T-helper 1 cell (primary cell): ENCODE data around the gene SLC22A4.

Source experiments
- DNase-seq, 5 donors: peaks; one replicate each; pipeline ENCODE4 v3.0.0-alpha.2; 2012 to 2020
- total RNA-seq, 4 donors: gene quantifications; one replicate each; lab custom pipeline; 2026; lab: John Stamatoyannopoulos, UW

The SLC22A4 gene
- 0 to 0.71 (median 0.36) reads per million in 4 donors for total RNA-seq

- DNase-seq = peak; percentile 38 to 58 (median 51)
Measured at GRCh38 chr5:132293992-132294727, at the start of gene SLC22A4. SLC22A4 (plus strand) TSS chr5:132294394; CDS start chr5:132294617, 223 bp downstream.

DNA sequence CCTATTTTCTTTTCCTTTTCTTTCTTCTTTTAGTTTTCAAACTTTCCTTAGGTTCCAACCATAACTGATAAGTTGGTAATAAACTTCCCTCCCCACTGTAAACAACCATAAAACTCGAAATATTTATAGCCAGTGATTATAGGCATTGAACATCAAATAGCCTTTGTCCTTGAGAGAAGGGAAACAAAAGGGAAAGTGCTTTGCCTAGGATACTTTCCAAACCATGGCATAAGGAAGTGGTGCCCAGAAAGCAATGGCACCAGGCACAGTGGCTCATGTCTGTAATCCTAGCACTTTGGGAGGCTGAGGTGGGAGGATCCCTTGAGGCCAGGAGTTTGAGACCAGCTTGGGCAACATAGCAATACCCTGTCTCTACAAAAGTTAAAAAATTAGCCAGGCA is 48.6 kb upstream of the SLC22A4 start:
- DNase-seq = no peak

DNA sequence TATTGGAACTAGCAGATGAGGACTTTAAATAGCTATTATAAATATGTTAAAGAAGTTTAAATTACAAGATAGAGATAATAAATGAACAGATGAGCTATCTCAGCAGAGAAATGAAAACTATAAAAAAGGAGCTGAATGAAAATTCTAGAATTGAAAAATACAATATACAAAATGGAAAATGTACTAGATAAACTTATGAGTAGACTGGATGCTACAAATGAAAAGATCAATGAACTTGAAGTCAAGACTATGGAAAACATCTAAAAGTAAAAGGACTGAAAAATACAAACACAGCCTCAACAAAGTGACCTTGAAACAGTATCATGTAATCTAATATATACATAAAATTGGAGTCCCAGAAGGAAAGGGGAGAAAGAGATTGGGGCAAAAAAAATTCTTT is 47.4 kb upstream of the SLC22A4 start:
- DNase-seq = no peak

DNA sequence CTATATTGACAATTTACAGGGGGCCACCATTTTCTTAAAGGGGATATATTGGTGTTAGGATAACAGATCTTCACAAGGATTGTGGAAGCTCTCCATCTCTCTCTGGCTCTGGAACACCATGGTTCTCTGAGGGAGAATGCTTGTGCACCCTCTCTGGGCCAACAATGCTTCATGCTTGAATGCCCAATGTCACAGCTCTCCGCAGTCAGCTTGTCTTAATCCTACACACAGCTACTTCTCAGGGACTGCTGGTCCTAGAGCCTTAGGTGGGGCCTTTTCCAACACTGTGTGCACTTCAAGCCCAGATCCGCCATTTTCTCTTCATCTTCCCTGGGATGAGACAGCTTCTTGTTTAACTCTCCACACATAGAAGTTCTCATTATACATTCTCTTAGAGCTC is 43.6 kb upstream of the SLC22A4 start:
- no peak for DNase-seq

GRCh38 chr5:132251220-132251725 is 42.9 kb upstream of the SLC22A4 start:
- DNase-seq = no peak

DNA sequence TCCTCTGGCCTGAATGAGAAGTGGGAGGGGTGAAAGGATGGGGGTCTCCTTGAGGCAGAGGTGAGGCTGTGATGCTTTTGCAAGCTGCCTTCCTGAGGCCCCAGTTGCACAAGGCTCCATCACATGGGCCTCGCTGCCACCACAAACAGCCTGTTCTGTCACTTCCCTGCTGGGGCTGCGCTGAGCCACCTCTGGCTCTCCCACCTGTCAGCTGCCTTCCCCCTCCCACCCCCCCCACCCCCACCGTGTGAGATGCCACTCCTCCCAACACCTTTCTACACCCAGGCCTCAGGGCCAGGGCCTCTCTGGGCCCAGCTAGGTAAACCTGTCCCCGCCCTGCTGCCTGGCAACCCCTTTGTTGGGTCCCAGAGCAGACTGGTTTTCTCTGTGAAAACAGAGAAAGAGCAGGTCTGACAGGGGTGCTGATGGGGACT is 41.2 kb upstream of the SLC22A4 start:
- DNase-seq = no peak

- DNase-seq = no peak
Measured at GRCh38 chr5:132253452-132254320, 40.5 kb upstream of the SLC22A4 start.

- DNase-seq = no peak
Measured at GRCh38 chr5:132254321-132254977, 39.7 kb upstream of the SLC22A4 start.

- no peak for DNase-seq
Measured at GRCh38 chr5:132256086-132256782, 38.0 kb upstream of the SLC22A4 start.

DNA sequence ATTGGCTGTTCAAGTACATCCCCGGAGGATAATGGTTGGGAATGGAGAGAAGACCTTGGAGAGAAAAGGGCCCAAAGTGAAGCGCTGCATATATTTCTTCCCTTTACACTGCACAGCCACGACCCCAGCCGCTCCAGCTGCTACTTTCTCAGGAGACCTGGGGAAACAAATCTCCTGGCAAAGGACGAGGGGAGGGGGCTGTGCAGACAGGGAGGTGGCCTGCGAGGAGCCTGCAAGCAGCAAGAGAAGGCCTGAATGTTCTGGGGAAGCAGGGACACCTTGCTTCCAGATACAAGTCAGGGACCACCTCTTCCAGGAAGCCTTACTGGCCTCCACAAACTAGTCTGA is 37.4 kb upstream of the SLC22A4 start:
- no peak for DNase-seq

GRCh38 chr5:132257131-132258101 is 36.8 kb upstream of the SLC22A4 start, which contains the start of gene PDLIM4:
PDLIM4 (plus strand) TSS chr5:132257696; CDS start chr5:132257735, 39 bp downstream.
- no peak for DNase-seq

DNA sequence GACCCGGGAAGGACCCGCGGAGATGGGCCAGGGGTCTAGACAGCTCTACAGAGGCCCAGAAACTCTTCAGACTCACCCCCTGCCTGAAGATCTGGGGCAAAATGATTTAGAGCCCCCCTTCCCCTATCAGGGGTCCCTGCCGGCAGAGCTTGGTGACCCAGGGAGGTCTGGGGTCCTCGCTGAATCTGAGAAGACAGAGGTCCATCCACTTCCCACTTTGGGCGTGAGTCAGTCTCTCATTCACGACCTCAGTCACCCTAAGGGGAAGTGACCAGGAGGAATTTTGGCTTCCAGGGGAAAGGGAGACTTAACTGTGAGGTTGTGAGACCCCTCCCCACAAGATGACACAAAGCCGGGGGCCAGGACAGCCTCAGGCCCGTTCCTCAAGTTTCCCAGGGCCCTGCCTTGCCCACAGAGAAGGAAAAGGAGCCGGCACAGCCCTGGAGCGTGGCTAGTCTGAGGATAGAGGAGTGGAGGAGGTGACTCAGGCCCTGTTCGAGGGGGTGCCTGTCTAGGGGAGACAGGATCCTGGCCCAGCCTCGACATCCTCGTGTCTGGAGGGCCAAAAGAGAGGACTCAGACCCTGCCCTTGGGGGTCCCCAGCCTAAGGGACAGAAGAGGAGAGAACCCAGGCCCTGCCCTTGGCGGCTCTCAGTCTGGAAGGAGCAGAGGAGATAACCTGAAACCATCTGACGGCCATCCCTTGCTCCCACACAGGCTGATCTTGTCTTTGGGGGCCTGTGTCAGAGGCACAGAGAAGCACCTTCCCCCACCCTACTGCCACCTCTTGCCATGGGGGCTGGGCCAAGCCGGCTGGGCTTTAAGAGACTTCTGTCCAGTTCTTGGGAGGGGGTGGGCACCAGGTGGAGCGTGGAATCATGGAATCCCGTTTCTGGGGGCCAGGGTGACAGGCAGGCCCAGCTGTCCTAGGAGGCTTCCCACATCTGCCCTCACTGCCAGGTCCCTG is 35.8 kb upstream of the SLC22A4 start:
- DNase-seq = no peak

DNA sequence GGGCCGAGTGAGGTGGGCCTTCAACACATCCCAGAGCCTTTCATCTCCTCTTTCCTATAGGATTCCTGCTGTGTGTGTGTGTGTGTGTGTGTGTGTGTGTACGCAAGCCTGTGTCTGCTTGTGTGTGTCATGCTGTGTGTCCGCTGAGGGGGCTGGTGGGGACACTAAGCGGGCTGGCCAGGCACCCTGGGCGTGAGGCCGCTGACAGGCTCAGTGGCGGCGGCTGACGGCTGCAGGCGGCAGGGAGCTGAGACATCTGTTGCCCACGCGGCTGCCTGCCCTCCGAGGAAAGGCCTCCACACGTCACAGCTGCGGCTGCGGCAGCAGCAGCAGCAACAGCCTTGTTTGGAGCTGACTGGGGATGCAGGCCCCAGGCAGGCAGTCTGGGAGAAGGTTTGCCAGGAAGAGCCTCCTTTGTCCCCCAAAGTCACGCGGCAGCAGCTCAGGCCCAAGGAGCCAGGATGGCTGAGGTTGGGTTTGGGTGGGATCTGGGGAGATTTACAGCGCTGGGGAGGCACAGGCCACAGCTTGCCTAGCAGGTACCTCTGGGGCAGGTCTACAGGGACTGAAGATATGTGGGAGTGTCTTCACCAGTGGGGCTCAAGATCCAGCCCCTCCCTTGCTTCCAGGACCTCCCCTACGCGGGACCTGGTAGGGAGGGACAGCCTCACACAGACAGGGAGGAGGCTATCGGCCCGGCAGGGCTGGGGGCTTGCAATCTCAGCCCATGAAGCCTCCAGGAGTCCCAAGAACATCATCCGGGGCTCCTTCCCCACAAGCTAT is 34.9 kb upstream of the SLC22A4 start:
- no peak for DNase-seq

- DNase-seq = no peak
Measured at GRCh38 chr5:132260051-132260450, 34.1 kb upstream of the SLC22A4 start.

DNA sequence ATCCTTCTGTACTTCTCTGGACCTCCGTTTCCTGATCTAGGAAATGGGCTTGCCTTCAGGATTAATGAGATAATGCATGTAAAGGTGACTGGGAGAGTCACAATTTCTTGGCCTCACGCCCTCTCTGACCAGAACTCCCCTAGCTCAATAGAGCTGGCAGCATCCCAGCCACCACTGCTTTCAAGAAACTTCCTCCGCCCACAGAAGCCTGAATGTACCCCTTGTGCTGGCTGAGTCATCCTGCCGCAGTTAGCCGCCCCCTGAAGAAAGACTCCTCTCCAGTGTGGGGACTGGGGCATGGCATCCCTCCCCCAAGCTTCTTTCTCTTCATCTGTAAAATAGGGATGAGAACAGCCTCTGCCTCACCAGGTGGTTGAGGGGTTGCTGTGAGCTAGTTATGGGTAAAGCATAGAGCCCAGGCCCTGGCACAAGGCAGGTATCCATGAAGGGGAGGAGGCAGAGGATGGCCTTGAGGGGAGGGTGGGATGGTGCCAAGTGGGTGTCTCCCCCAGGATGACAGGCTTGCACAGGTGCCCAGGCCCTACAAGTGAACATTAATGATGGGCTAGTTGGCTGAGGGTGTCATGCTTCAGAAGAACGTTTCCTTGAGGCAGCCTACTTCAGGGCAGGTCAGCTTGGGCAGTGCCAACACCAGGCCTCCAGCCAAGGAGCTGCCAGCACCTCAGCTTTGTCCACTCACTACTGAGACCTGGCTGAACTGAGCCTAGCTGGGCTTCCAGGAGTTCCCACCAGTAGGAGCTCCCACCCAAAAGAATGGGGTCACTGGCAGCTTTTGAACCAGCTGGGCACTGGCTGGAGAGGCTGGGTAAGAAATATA is 33.3 kb upstream of the SLC22A4 start:
- DNase-seq = no peak

DNA sequence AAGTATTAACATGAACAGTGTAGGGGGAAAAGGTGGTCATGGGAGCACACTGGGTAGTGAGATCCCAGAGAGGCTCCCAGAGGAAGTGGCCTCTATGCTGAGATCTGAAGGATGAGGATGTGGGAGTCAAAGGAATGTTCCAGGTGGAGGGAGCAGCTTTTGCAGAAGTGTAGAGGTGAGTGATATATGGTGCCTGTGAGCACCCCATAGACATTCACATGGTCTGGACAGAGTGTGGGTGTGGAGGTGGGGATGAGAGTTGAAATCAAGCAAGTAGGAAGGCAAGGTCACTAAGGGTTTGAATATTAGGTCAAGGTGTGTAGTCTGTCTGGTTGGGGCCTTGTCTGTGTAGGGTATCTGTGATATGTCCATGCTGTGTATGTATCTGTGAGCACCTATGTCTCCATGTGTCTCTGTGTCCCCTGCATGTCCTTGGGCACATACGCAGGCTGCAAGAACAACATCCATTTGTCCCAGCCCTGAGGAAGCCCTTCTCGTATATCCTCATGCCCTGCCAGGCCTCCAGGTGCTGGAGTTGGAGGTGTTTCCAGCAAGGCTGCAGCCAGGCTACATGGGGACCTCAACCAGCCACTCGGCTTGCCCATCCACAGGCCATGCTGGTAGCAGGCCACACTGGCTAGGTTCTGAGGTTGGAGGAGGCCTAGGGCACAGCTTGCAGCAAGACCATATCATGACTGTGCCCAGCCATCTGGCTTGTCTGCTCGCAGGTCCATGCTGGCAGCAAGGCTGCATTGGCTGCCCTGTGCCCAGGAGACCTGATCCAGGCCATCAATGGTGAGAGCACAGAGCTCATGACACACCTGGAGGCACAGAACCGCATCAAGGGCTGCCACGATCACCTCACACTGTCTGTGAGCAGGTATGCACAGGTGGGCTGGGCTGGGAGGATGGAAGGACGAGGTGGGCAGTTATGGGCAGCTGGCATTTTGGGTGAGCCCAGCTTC is 32.0 kb upstream of the SLC22A4 start:
- DNase-seq = no peak
